ENCODE results near the gene FADS2.

The FADS2 gene

GRCh38 chr11:61795876-61796526 is 32.1 kb upstream of the FADS2 start:
- DNase-seq (ENCODE audit: low spot score) = no peak

GRCh38 chr11:61797263-61797944 is 30.7 kb upstream of the FADS2 start:
- DNase-seq (ENCODE audit: low spot score) = peak; percentile 82

- DNase-seq (ENCODE audit: low spot score) = no peak
Measured at GRCh38 chr11:61799665-61800284, 28.3 kb upstream of the FADS2 start.

- no peak for DNase-seq (ENCODE audit: low spot score)
Measured at GRCh38 chr11:61800331-61801281, 27.5 kb upstream of the FADS2 start.

- no peak for DNase-seq (ENCODE audit: low spot score)
Measured at GRCh38 chr11:61802605-61803004, 25.5 kb upstream of the FADS2 start.

- DNase-seq (ENCODE audit: low spot score) = no peak
Measured at GRCh38 chr11:61803889-61804647, 24.0 kb upstream of the FADS2 start.

GRCh38 chr11:61805146-61805545 is 23.0 kb upstream of the FADS2 start:
- DNase-seq (ENCODE audit: low spot score) = no peak

GRCh38 chr11:61806785-61807184 is 21.3 kb upstream of the FADS2 start:
- DNase-seq (ENCODE audit: low spot score) = no peak

GRCh38 chr11:61810671-61811175 is 17.4 kb upstream of the FADS2 start:
- no peak for DNase-seq (ENCODE audit: low spot score)

- DNase-seq (ENCODE audit: low spot score) = no peak
Measured at GRCh38 chr11:61811831-61812230, 16.3 kb upstream of the FADS2 start.

- no peak for DNase-seq (ENCODE audit: low spot score)
Measured at GRCh38 chr11:61812736-61813411, 15.2 kb upstream of the FADS2 start.

GRCh38 chr11:61814247-61814957 is 13.7 kb upstream of the FADS2 start:
- no peak for DNase-seq (ENCODE audit: low spot score)

- DNase-seq (ENCODE audit: low spot score) = peak; percentile 98
Measured at GRCh38 chr11:61814958-61815789, 12.9 kb upstream of the FADS2 start.

- DNase-seq (ENCODE audit: low spot score) = peak; percentile 89
Measured at GRCh38 chr11:61815790-61816735, 12.0 kb upstream of the FADS2 start.

- DNase-seq (ENCODE audit: low spot score) = peak; percentile 99
Measured at GRCh38 chr11:61816736-61817455, 11.2 kb upstream of the FADS2 start, which contains the start of gene FADS1. TSS of gene FADS1 (minus strand) at chr11:61817003. CDS start at chr11:61816929, 74 bp downstream.

GRCh38 chr11:61817471-61818202 is 10.5 kb upstream of the FADS2 start:
- no peak for DNase-seq (ENCODE audit: low spot score)

Data from HuH-7.5 (cell line).